CD14-positive monocyte (primary cell): ENCODE measurements around the gene PTTG2. TPM values are rescaled to one million over a fixed set of nuclear protein-coding genes. Genes with fewer than 3 reads are reported as not detected.

Source experiments
- DNase-seq, 3 donors: peaks; one replicate each; pipeline ENCODE4 v3.0.0-alpha.2; 2011 to 2022
- H2AFZ ChIP-seq: 2 replicates; pipeline ENCODE4 v1.6.0; 2012; ENCODE audit warnings: mild to moderate bottlenecking, low read depth, low read length, inconsistent platforms; ENCODE audit not compliant: insufficient read depth, poor library complexity, severe bottlenecking
- H3K27ac ChIP-seq, 2 donors: 1 replicate in 1 of 2; 2 replicates in 1 of 2; pipeline ENCODE4 v1.5.1; 2012 to 2013; ENCODE audit warnings: low read length in 2 of 2, control low read depth in 1 of 2, inconsistent platforms in 1 of 2, low read depth in 1 of 2, mild to moderate bottlenecking in 1 of 2
- H3K27me3 ChIP-seq, 2 donors: one replicate each; pipeline versions ENCODE4 v1.6.0 to v1.6.1; 2011 to 2013; ENCODE audit warnings: low read length in 2 of 2; ENCODE audit not compliant: control insufficient read depth in 2 of 2, insufficient read depth in 2 of 2
- H3K36me3 ChIP-seq, 2 donors: replicated peaks in 1 of 2; 1 replicate in 1 of 2; 2 replicates in 1 of 2; pipeline versions ENCODE4 v1.5.1 to v1.6.1; 2012 to 2013; ENCODE audit warnings: low read length in 2 of 2, control low read depth in 1 of 2, inconsistent platforms in 1 of 2, mild to moderate bottlenecking in 1 of 2; ENCODE audit not compliant: insufficient read depth in 2 of 2, control insufficient read depth in 1 of 2
- H3K4me1 ChIP-seq, 2 donors: 1 replicate in 1 of 2; 2 replicates in 1 of 2; pipeline versions ENCODE4 v1.5.1 to v1.6.1; 2012 to 2013; ENCODE audit warnings: low read length in 2 of 2, control low read depth in 1 of 2, inconsistent platforms in 1 of 2, mild to moderate bottlenecking in 1 of 2, moderate library complexity in 1 of 2; ENCODE audit not compliant: insufficient read depth in 2 of 2, control insufficient read depth in 1 of 2
- H3K4me2 ChIP-seq: replicated peaks from 2 replicates; pipeline ENCODE3; 2012; ENCODE audit warnings: low read length, moderate library complexity, mild to moderate bottlenecking; ENCODE audit not compliant: poor library complexity, severe bottlenecking; ENCODE audit errors: extremely low read depth
- H3K4me3 ChIP-seq, 3 experiments: fragments of 200-600 bp in 1 of 3; sonication (generic) in 1 of 3; replicated peaks in 1 of 3; 1 replicate in 2 of 3; 2 replicates in 1 of 3; pipeline ENCODE4 v1.5.1; 2011 to 2013; ENCODE audit warnings: low read length in 3 of 3, mild to moderate bottlenecking in 3 of 3, control low read depth in 2 of 3, low read depth in 2 of 3, inconsistent platforms in 1 of 3, moderate library complexity in 1 of 3
- H3K79me2 ChIP-seq: 2 replicates; pipeline ENCODE4 v1.6.0; 2012; ENCODE audit warnings: mild to moderate bottlenecking, control low read depth, inconsistent platforms, low read length, moderate library complexity; ENCODE audit not compliant: insufficient read depth
- H3K9ac ChIP-seq: 2 replicates; pipeline ENCODE4 v1.6.0; 2017; ENCODE audit warnings: low read length, mild to moderate bottlenecking; ENCODE audit not compliant: insufficient read depth, poor library complexity, severe bottlenecking
- H3K9me3 ChIP-seq, 2 donors: replicated peaks in 1 of 2; 1 replicate in 1 of 2; 2 replicates in 1 of 2; pipeline versions ENCODE4 v1.5.1 to v1.6.1; 2012 to 2013; ENCODE audit warnings: low read length in 2 of 2, control low read depth in 1 of 2; ENCODE audit not compliant: control insufficient read depth in 1 of 2, insufficient read depth in 1 of 2
- H4K20me1 ChIP-seq: 2 replicates; pipeline ENCODE4 v1.6.0; 2012; ENCODE audit warnings: mild to moderate bottlenecking, low read length, control low read depth, moderate library complexity; ENCODE audit not compliant: insufficient read depth
- H3K27ac Mint-ChIP-seq, 7 donors: one replicate each; pipeline ENCODE4 v1.8.0; 2020; ENCODE audit warnings: mild to moderate bottlenecking in 7 of 7, mixed read lengths in 7 of 7, moderate library complexity in 6 of 7, inconsistent platforms in 2 of 7
- H3K27me3 Mint-ChIP-seq, 3 donors: one replicate each; pipeline ENCODE4 v1.8.0; 2021 to 2022; ENCODE audit warnings: low read depth in 3 of 3, mild to moderate bottlenecking in 3 of 3, mixed read lengths in 3 of 3, moderate library complexity in 3 of 3, inconsistent platforms in 1 of 3
- H3K36me3 Mint-ChIP-seq, 2 donors: one replicate each; pipeline ENCODE4 v1.8.0; 2020; ENCODE audit warnings: mixed read lengths in 2 of 2, inconsistent platforms in 1 of 2, mild to moderate bottlenecking in 1 of 2
- H3K4me1 Mint-ChIP-seq: one replicate; pipeline ENCODE4 v1.8.0; 2020; ENCODE audit warnings: mild to moderate bottlenecking, mixed read lengths
- H3K4me3 Mint-ChIP-seq, 2 donors: one replicate each; pipeline ENCODE4 v1.8.0; 2020; ENCODE audit warnings: mild to moderate bottlenecking in 2 of 2, mixed read lengths in 2 of 2, moderate library complexity in 1 of 2
- H3K9me3 Mint-ChIP-seq, 7 donors: one replicate each; pipeline ENCODE4 v1.8.0; 2020 to 2022; ENCODE audit warnings: mixed read lengths in 7 of 7, mild to moderate bottlenecking in 6 of 7, moderate library complexity in 6 of 7, inconsistent platforms in 2 of 7
- WGBS: methylation state at CpG from one replicate; pipeline ENCODE4 v1.1.5; 2013; ENCODE audit warnings: missing lambda C conversion rate; ENCODE audit not compliant: insufficient coverage; 5-methylcytosine and 5-hydroxymethylcytosine counted together
- intact Hi-C, 2 donors: fragments of 100-400 bp; cut with micrococcal nuclease; formaldehyde crosslinking; loops; one replicate each; pipeline versions ENCODE4 v1.15.0 to v1.15.1; 2023
- polyA plus RNA-seq, 3 donors: library from polyadenylated mRNA; depleted of rRNA in 1 of 3; unstranded in 2 of 3; stranded (reverse) in 1 of 3; fragments of 300-500 nt in 2 of 3; fragments of >200 nt in 1 of 3; fragmentation: Illumina TruSeq in 2 of 3; gene quantifications; 1 replicate in 2 of 3; 2 replicates in 1 of 3; pipeline ENCODE4 v1.2.3, GENCODE V29; 2012 to 2021
- TF ChIP-seq, protein P1 (sequence below): fragments of 200-600 bp; IDR thresholded peaks from one replicate; pipeline ENCODE4 v1.8.0; 2022; ENCODE audit warnings: antibody characterized with exemption, mild to moderate bottlenecking

PTTG2 gene
- polyA plus RNA-seq, 3 donors, result 2.0 TPM; not detected in 2

- Histone ChIP-seq H3K4me1 (no peaks in the 10 kb centered on the region), H3K4me3 (no peak overlapping the region), H3K27me3 (no peaks in the 10 kb centered on the region), H3K36me3 (peaks cover 4 to 14% of the 10 kb centered on the region in 2 donors), H3K79me2 (peaks cover 100% of the 10 kb centered on the region), H2AFZ (no peak overlapping the region), H3K9me3 (no peaks in the 10 kb centered on the region), H3K27ac (no peak overlapping the region), H3K9ac (no peak overlapping the region), H4K20me1 (peaks cover 94% of the 10 kb centered on the region), H3K4me2 (no peak overlapping the region)
- DNase-seq, result no peak
- Mint-ChIP-seq H3K9me3 (no peaks in the 10 kb centered on the region), H3K4me1 (peaks cover 33% of the 10 kb centered on the region), H3K36me3 (peaks cover 6 to 16% of the 10 kb centered on the region in 2 donors), H3K4me3 (no peak overlapping the region), H3K27ac (no peak overlapping the region), H3K27me3 (no peaks in the 10 kb centered on the region)
- intact Hi-C loops, result no loop called here
- TF ChIP-seq, protein P1, sequence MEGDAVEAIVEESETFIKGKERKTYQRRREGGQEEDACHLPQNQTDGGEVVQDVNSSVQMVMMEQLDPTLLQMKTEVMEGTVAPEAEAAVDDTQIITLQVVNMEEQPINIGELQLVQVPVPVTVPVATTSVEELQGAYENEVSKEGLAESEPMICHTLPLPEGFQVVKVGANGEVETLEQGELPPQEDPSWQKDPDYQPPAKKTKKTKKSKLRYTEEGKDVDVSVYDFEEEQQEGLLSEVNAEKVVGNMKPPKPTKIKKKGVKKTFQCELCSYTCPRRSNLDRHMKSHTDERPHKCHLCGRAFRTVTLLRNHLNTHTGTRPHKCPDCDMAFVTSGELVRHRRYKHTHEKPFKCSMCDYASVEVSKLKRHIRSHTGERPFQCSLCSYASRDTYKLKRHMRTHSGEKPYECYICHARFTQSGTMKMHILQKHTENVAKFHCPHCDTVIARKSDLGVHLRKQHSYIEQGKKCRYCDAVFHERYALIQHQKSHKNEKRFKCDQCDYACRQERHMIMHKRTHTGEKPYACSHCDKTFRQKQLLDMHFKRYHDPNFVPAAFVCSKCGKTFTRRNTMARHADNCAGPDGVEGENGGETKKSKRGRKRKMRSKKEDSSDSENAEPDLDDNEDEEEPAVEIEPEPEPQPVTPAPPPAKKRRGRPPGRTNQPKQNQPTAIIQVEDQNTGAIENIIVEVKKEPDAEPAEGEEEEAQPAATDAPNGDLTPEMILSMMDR, result no peak
- WGBS, result no CpG with 5 or more reads among the region's 1 CpG
Measured at GRCh38 chr4:38003628-38004027, 43.4 kb downstream of the PTTG2 start.

- no peaks in the 10 kb centered on the region for H3K9me3 ChIP-seq
- H3K27ac Mint-ChIP-seq, result peak overlapping the region in 3 of 7 donors; percentile 54 to 63 (median 63)
- no peak overlapping the region for H2AFZ ChIP-seq
- H3K4me3 Mint-ChIP-seq, result no peak overlapping the region
- H3K27me3 ChIP-seq, result no peaks in the 10 kb centered on the region
- no peak for DNase-seq
- peaks cover 7 to 16% of the 10 kb centered on the region in 2 donors for H3K36me3 Mint-ChIP-seq
- H3K9ac ChIP-seq, result no peak overlapping the region
- H3K27me3 Mint-ChIP-seq, result no peaks in the 10 kb centered on the region
- no peak overlapping the region for H3K4me2 ChIP-seq
- H3K36me3 ChIP-seq, result peaks cover 4 to 10% of the 10 kb centered on the region in 2 donors
- TF ChIP-seq, protein P1, result no peak
- H3K9me3 Mint-ChIP-seq, result no peaks in the 10 kb centered on the region
- peaks cover 94% of the 10 kb centered on the region for H4K20me1 ChIP-seq
- no peak overlapping the region for H3K27ac ChIP-seq
- peaks cover 35% of the 10 kb centered on the region for H3K4me1 Mint-ChIP-seq
- no peaks in the 10 kb centered on the region for H3K4me1 ChIP-seq
- intact Hi-C loops, result no loop called here
- no CpG with 5 or more reads among the region's 3 CpGs for WGBS
- H3K4me3 ChIP-seq, result no peak overlapping the region
- peaks cover 100% of the 10 kb centered on the region for H3K79me2 ChIP-seq
Measured at GRCh38 chr4:38004062-38004461, 43.9 kb downstream of the PTTG2 start.
